OCI-LY7 (cell line): ENCODE data around the gene PHF12. TPM values are rescaled to one million over a fixed set of nuclear protein-coding genes. Genes with fewer than 3 reads are reported as not detected.

Source experiments
- BruUV-seq: library from RNA; stranded (reverse); fragments of 400-500 nt; replicated peaks from 2 replicates; lab custom pipeline; 2021; lab: Mats Ljungman, UMichigan
- CTCF ChIA-PET: fragments of 300-600 bp; sonication (Branson Sonifier 250); formaldehyde crosslinking; loops from one replicate; lab custom pipeline; 2022; ENCODE audit warnings: antibody characterized with exemption; ENCODE audit not compliant: unreplicated experiment; lab: Charles Lee
- POLR2A ChIA-PET: fragments of 300-600 bp; sonication (Branson Sonifier 250); formaldehyde crosslinking; loops from one replicate; lab custom pipeline; 2022; ENCODE audit warnings: antibody characterized with exemption; lab: Charles Lee
- DNase-seq: peaks from one replicate; pipeline ENCODE4 v3.0.0-alpha.2; 2015; ENCODE audit warnings: low spot score
- H2AFZ ChIP-seq: fragments of 200-600 bp; sonication (generic), shearing (Covaris generic); 2 replicates; pipeline ENCODE4 v1.6.1; 2014; ENCODE audit warnings: mild to moderate bottlenecking, antibody characterized with exemption, low read length, moderate library complexity
- H3K27ac ChIP-seq: fragments of 200-600 bp; sonication (generic); 2 replicates; pipeline ENCODE4 v1.5.1; 2014; ENCODE audit warnings: mixed run types, low read depth, mild to moderate bottlenecking, moderate library complexity, low read length, inconsistent platforms; ENCODE audit not compliant: poor library complexity, severe bottlenecking
- H3K36me3 ChIP-seq: fragments of 200-600 bp; sonication (generic); 2 replicates; pipeline ENCODE4 v1.6.1; 2014; ENCODE audit warnings: mild to moderate bottlenecking, antibody characterized with exemption, low read length, moderate library complexity, mixed read lengths; ENCODE audit not compliant: insufficient read depth
- H3K4me1 ChIP-seq: fragments of 200-600 bp; sonication (generic); 2 replicates; pipeline ENCODE4 v1.5.1; 2014; ENCODE audit warnings: mild to moderate bottlenecking, low read length; ENCODE audit not compliant: insufficient read depth, poor library complexity, severe bottlenecking
- H3K4me2 ChIP-seq: fragments of 200-600 bp; sonication (generic); 2 replicates; pipeline ENCODE4 v1.6.1; 2014; ENCODE audit warnings: mild to moderate bottlenecking, low read length
- H3K4me3 ChIP-seq: fragments of 200-600 bp; sonication (generic); 2 replicates; pipeline ENCODE4 v1.5.1; 2014; ENCODE audit warnings: mild to moderate bottlenecking, low read depth, low read length; ENCODE audit not compliant: poor library complexity, severe bottlenecking
- H3K79me2 ChIP-seq: fragments of 200-600 bp; sonication (generic); 2 replicates; pipeline ENCODE4 v1.6.1; 2016; ENCODE audit warnings: low read depth, mild to moderate bottlenecking, low read length, moderate library complexity, mixed read lengths; ENCODE audit not compliant: insufficient read depth
- H3K9me2 ChIP-seq: fragments of 200-600 bp; sonication (generic); 2 replicates; pipeline ENCODE4 v1.6.1; 2016; ENCODE audit warnings: mild to moderate bottlenecking, low read length, mixed read lengths; ENCODE audit not compliant: insufficient read depth
- H3K9me3 ChIP-seq: fragments of 200-600 bp; sonication (generic); 2 replicates; pipeline ENCODE4 v1.6.1; 2014; ENCODE audit warnings: mild to moderate bottlenecking, mixed run types, low read length, mixed read lengths
- H4K20me1 ChIP-seq: fragments of 200-600 bp; sonication (generic); 2 replicates; pipeline ENCODE4 v1.6.1; 2014; ENCODE audit warnings: mild to moderate bottlenecking, antibody characterized with exemption, low read length, moderate library complexity, mixed read lengths; ENCODE audit not compliant: insufficient read depth
- CTCF ChIP-seq: fragments of 200-600 bp; sonication (generic); conservative IDR thresholded peaks from 2 replicates; pipeline ENCODE4 v1.5.1; 2014; ENCODE audit warnings: mild to moderate bottlenecking, antibody characterized with exemption, low read length, moderate library complexity, mixed read lengths
- EZH2phosphoT487 ChIP-seq: fragments of 200-600 bp; sonication (generic); IDR thresholded peaks from 2 replicates; pipeline ENCODE4 v1.6.1; 2018; ENCODE audit warnings: low read depth, borderline replicate concordance, mild to moderate bottlenecking, mixed run types, antibody characterized with exemption, low read length, moderate library complexity, mixed read lengths
- intact Hi-C: fragments of 100-400 bp; cut with micrococcal nuclease; formaldehyde crosslinking; loops from one replicate; pipeline ENCODE4 v1.10.0; 2022; ENCODE audit not compliant: unreplicated experiment
- total RNA-seq, 2 experiments: library from RNA; depleted of rRNA in 1 of 2; stranded (reverse); fragments of >200 nt in 1 of 2; shearing (Covaris generic) in 1 of 2; gene quantifications; 2 replicates each; pipeline ENCODE4 v1.2.3, GENCODE V29; 2014 to 2022

Gene PHF12
- total RNA-seq, 2 experiments from 2014 or later: 40.6 to 62.5 TPM

GRCh38 chr17:28957992-28958355 is 6.7 kb upstream of the PHF12 start:
- Histone ChIP-seq H3K9me3 (no peaks in the 10 kb centered on the region), H3K27ac (no peak overlapping the region), H3K9me2 (no peaks in the 10 kb centered on the region), H4K20me1 (no peaks in the 10 kb centered on the region), H3K36me3 (no peaks in the 10 kb centered on the region), H3K4me2 (no peak overlapping the region), H2AFZ (no peak overlapping the region), H3K79me2 (no peaks in the 10 kb centered on the region), H3K4me3 (no peak overlapping the region), H3K4me1 (peaks cover 5% of the 10 kb centered on the region)
- TF ChIP-seq EZH2phosphoT487 (no peak), CTCF (no peak)
- no TSS peak for BruUV-seq
- intact Hi-C loops: no loop called here
- ChIA-PET POLR2A (interaction anchor here (0.6 kb wide), 1 partner anchor 132 kb away, joined by 3 read pairs; no protein-coding TSS in a partner anchor), CTCF (interaction anchor here (0.6 kb wide), 1 partner anchor 204 kb away, joined by 3 read pairs; no protein-coding TSS in a partner anchor)
- no peak for DNase-seq

- Histone ChIP-seq H2AFZ (no peak overlapping the region), H3K9me3 (no peaks in the 10 kb centered on the region), H3K4me3 (no peak overlapping the region), H3K9me2 (no peaks in the 10 kb centered on the region), H3K4me2 (no peak overlapping the region), H4K20me1 (no peaks in the 10 kb centered on the region), H3K27ac (no peak overlapping the region), H3K4me1 (peaks cover 10% of the 10 kb centered on the region), H3K36me3 (no peaks in the 10 kb centered on the region), H3K79me2 (no peaks in the 10 kb centered on the region)
- ChIA-PET POLR2A (no interaction called here), CTCF (interaction anchor here (0.6 kb wide), 1 partner anchor 203 kb away, joined by 3 read pairs; no protein-coding TSS in a partner anchor)
- TF ChIP-seq EZH2phosphoT487: no peak
- no peak for TF ChIP-seq CTCF
- intact Hi-C loops: no loop called here
- BruUV-seq: no TSS peak
- DNase-seq: no peak
These were observed 6.1 kb upstream of the PHF12 start for GRCh38 chr17:28957277-28957991.

GRCh38 chr17:28956861-28957260 is 5.5 kb upstream of the PHF12 start:
- no peak overlapping the region for H3K4me3 ChIP-seq
- no peak overlapping the region for H3K4me2 ChIP-seq
- H3K36me3 ChIP-seq: no peaks in the 10 kb centered on the region
- POLR2A ChIA-PET: no interaction called here
- H3K9me2 ChIP-seq: no peaks in the 10 kb centered on the region
- TF ChIP-seq CTCF: no peak
- no peak for TF ChIP-seq EZH2phosphoT487
- intact Hi-C loops: no loop called here
- no peak for DNase-seq
- no peaks in the 10 kb centered on the region for H4K20me1 ChIP-seq
- no TSS peak for BruUV-seq
- peaks cover 10% of the 10 kb centered on the region for H3K4me1 ChIP-seq
- no peaks in the 10 kb centered on the region for H3K9me3 ChIP-seq
- H2AFZ ChIP-seq: no peak overlapping the region
- CTCF ChIA-PET: no interaction called here
- no peak overlapping the region for H3K27ac ChIP-seq
- no peaks in the 10 kb centered on the region for H3K79me2 ChIP-seq
